Measurements from ENCODE around the gene UBASH3B. TPM values are rescaled to one million over a fixed set of nuclear protein-coding genes. Genes with fewer than 3 reads are reported as not detected.

UBASH3B gene
- polyA plus RNA-seq, 3 donors, result 8.0 to 8.7 (median 8.3) TPM

DNA sequence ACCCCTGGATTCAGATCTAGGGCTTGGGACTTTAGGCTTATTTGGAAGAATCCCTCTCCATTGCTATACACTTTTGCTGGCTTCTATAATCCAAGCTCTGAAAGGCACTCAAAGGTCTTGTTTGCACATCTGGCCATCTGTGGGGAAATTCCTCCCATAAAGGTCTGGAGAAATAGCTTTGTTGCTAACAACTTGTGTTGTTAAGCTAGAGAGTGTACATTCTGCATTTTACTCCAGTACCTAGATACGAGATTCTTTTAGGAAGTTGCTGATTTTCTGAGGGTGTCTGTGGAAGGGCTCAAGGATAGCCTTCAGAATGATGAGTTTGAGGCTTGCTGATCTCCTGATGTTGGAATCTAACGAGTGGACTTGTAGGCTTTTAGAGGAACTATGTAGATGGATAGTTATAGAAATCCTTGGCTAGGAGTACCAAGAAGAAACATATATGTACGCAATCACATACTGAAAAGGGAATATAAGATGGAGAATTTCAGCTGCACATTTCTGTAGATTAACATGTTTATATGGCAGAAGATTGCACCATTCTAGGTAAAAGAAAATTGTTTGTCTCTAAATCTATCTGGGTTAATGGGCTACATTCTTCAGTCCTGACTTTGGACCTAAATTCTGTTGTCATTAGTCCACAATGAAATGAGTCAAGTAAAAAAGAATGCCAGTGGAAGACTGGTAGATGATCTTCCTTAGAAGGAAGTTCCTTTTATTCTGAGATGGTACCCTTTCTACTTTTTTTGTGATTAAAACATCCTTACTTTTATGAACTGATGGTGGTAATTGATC is 51.0 kb downstream of the UBASH3B start:
- no peak for DNase-seq

DNA sequence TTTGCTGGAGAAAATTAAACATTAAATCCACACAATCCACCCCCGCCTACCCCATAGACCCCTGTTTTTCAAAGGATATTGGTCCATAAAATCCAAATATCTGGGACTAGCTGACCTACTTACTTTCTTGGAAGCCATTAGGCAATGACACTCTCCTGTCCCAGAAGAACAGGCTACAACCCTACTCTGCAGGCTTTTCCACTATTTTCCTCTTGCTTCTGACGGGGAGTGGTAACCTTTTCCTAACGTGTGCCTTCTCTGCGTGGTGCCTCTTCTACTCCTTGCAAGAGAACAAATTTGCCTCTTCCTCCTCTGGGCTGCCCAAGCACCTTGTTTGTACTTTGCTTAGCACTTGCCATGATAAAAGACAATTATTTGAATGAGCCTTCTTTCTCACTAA is 51.6 kb downstream of the UBASH3B start:
- no peak for DNase-seq

DNA sequence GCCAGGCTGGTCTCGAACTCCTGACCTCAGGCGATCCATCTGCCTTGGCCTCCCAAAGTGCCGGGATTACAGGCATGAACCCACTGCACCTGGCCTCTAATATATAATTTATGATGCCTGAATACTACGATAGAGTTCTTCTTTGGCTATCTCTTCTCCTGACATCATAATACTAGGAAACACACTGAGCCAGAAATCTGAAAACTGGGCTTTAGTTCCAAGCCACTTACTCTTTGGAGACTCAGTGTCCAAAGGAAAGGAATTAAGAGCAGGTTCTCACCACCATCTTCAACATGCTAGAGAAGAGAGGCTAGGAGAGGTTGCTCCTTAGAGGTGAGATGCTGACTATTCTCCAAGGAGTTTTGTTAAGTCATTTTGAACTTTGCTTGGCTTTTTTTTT is 52.4 kb downstream of the UBASH3B start:
- DNase-seq, result no peak

DNA sequence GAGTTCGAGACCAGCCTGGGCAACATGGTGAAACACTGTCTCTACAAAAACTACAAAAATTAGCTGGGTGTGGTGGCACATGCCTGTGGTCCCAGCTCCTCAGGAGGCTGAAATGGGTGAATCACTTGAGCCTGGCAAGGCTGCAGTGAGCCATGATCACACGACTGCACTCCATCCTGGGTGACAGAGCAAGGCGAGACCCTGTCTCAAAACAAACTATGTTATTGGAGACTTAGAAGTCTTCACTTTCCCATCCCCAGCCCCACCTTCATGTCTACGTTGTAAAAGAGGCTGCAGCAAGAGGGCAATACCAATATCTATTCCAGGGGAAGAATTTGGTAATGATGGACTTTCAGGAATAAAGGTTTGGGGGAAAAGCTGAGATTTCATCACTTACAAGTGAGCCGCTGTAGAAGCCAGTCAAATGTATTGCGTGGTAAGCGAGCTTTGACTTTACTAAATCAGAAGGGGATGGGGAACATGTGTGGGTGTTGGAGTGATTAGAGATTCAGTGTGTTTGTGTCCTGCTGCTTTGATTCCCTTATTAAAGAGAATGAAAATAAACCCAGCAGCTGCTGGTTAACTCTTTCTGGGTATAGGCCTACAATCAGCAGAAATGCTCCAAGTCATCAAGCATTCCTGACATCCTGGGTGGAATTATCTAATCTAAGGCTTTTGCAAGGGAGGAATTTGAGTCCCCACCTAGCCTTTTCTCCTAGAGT is 53.7 kb downstream of the UBASH3B start:
- DNase-seq, result no peak

DNA sequence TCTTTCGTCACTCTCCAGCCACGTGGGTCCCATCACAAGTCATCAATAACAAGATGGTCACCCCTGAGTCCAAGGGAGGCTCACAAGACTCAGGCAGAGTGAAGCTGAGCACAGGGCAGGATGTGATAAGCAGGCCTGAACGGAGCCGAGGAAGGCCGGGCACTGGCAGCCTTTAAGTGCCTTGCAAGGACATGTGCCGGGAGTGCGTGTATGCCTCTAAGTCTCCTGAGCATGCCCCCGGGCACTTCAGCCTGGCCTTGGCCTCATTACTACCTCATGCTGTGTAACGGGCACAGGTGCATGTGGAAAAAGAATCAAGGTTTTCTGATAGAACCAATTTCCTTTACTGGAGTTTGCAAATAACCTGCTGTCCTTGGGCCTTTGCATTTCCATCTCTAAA is 55.8 kb downstream of the UBASH3B start:
- no peak for DNase-seq

DNA sequence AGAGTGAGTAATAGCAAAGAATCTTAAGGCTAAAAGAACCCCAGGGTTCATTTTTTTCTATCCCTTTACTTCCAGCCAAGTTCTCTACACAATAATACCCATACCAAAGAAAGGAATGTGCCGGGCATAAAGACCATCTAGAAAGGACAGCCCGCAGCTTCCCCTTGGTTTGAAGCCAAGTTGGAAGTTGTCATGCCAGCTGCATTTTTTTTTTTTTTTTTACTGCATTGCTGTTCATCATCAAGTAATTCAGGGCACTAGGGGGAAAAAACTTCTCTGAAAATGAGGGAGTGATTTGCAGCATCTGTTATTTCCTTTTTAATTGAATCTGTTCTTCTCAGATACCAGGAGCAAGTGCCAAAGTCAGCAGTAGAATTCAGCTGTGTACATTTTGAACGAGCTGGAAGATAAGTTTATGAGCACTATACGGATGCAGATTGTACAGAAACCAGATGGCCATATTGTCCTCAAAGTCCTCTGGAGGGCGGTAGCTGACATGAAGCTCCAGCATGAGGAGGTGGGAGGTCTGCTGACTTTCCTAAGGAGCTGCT is 56.4 kb downstream of the UBASH3B start:
- DNase-seq, result peak; percentile 80

DNA sequence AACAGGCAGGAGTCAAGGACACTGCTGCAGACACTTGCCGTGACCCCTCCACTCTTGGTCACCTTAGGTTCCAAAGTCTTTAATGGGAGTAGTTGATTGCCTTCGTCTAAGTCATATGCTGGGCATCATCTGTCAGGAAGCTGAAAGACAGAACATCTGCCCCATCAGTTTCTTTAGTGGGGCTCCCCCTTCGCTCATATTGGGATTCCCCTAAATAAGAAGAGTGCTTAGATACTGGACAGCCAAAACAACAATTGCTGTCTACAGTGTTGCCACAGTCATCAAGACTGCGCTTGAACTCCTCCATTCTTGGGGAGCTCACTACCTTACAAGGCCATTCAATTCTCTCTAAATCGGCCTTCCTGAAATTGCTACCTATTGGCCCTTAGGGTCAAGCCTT is 58.5 kb downstream of the UBASH3B start:
- DNase-seq, result no peak

DNA sequence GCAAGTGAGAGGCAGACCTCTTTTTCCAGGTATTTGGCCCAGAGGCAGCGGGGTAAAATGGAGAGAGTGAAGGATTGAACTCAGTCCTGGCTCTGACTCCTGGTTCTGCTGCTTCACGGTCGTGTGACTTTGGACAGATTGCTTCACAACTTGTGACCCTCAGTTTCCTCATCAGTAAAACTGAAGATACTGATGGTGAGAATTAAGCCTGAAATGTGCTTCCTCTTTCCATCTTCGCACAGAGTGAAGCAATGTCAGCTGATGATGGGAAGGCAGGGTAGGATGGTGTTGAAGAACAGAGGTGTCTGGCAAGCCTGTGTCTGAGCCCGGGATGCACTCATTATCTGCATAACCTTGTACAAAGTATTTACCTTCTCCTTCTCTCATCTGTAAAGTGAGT is 59.0 kb downstream of the UBASH3B start:
- DNase-seq, result no peak

DNA sequence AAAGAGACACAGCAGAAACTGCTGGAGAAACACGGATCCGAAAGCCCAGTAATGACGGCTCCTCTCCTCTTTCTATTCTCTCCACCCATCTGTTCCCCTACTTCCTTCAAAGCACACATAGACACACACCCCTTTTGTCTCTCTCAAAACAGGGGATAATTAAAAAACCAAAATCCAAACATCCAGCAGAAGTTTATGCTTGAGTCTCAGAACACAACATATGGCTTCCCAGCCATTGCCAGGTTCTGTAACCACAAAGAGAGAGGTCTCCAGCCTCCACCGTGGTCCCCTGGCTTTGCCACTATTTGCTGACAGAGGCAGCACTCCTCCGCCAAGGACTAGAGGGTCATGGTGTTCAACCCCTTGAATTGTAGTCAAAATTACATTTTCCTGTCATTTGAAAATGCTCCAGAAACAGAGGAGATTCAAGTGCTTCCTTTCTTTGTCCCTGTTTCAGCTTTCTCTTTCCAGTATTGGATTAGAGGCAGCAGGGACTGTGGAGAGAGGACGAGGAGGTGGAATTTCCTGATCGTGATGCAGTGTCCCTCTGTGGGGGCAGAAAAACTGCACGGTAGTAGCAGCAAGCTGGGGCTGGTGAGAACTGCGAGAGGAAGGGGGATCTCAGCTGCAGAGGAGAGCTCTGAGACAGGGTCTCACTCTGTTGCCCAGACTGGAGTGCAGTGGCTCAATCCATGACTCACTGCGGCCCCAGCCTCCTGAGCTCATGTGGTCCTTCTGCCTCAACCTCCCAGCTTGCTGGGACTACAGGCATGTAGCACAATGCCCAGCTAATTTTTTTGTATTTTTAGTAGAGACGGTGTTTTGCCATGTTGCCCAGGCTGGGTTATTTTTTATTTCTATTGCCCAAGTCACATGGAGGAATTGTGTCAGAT is 60.3 kb downstream of the UBASH3B start:
- no peak for DNase-seq

DNA sequence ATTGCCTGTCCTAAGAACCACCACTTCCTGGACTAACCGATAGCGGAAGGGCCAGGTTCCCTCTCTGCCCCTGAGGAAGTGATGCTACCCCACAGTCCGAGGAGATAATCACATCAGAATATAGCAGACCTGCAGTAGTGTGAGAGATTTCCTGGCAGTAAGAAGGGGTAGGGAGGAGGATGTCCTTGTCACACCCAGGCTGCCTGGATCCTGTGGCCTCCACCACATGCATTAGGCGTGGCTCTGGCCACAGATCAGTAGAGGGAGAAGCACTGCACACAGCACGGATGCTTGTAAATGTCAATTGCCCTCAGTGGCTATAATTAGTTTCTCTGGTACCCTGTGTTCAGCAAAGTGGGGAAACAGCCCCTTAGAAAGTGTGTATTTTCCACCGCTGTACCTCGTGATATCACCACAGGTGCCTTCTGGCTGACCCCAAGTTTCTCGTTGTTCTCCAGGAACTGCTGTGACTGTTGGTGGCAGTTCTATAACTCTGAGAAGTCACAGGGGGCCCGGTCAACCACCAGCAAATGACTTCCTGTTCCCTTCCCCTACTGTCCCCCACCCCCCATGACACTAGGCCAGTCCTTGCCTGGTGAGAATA is 61.8 kb downstream of the UBASH3B start:
- no peak for DNase-seq

DNA sequence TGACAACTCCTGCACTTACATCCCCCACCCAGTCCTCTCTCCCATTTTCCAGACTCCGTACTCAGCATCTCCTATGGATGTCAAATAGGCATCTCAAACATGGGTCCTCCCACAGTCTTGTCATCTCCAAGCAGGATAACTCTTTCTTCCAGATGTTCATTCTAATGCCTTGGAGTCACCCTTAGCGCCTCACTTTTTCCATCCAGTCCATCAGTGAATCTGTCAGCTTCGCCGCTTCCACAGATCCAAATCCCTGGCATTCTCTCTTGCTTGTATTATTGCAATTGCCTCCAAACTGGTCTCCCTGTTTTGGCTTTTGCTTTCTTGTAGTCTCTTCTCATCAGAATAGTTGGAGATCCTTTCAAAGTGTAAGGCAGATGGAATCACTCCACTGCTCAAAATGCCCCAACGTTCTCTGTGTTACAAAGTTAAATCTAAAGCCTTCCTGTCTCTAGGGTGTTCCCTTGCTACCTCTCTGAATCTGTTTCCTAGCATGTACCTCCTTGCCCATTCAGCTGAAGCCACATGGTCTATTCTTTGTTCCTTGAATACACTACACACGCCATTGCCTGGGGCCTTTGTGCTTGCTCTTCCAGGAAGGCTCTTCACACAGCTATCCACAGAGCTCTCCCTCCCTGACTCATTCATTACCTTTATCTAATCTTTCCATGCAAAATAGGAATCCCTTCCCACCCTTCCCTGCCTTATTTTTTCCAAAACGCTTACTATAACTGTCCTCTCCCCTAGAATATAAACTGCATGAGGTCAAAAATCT is 64.8 kb downstream of the UBASH3B start:
- DNase-seq, result no peak

DNA sequence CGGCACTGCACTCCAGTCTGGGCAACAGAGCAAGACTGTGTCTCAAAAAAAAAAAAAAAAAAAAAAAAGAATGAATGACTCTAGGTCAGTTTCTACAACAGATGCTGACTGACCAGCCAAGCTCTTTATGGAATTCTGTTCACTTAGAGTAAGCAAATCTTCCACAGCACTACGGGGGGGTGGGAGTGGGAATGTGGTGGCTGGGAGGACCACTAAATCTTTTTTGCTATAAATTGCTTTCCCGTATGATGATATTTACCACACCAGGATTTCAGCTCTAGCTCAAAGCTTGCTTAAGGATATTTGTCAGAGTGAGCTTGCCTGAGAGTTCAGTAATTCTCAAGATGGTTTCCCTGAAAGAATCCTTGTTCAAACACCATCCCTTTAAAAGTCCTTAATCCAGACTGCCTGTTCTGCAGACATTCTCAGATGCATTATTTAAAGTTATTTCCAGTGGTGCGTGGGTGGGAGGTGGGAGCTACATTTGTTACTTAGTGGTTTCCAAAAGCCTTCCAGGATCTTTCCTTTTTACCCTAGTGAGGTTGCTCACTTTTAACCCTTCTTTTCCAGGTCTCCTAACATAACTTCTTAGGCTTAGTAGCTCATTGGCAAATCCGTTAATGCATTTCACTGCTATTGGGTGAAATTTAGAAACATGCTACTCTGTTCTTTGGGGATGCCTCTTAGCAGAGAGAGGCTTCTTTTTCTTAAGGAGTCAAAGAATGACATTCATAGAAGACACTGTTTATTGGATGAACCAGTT is 65.9 kb downstream of the UBASH3B start:
- DNase-seq, result no peak

DNA sequence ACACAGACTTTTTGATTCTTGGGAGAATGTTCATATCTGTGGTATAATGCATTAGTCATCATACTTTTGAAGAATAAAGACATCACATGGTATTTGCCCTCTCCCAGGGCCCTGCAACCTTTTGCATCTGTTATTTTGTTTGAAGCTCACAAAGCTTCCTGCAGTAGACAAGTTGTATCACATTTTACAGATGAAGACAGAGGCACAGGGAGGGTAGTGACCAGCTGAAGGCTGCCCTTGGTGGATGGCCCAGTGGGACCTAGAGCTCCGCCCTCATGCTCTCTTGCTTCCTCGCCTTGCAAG is 66.4 kb downstream of the UBASH3B start:
- DNase-seq, result no peak

DNA sequence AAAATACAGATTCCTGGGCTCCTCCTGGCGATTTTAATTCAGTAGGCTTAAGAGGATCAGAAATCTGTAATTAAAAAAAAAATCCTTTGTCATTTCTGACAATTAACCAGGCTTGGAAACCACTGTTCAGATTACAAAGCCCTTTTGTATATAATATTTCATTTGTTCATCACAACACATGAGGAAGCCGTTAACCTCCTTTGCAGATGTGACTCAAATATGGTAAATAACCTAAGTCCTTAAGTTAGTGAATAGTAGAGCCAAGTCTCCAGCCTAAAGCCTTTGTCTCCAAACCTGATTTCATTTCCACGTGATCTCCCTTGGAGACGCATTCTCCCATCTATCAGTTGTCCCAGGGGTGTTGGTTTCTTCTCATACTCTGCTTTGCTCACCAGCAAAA is 67.6 kb downstream of the UBASH3B start:
- DNase-seq, result no peak

DNA sequence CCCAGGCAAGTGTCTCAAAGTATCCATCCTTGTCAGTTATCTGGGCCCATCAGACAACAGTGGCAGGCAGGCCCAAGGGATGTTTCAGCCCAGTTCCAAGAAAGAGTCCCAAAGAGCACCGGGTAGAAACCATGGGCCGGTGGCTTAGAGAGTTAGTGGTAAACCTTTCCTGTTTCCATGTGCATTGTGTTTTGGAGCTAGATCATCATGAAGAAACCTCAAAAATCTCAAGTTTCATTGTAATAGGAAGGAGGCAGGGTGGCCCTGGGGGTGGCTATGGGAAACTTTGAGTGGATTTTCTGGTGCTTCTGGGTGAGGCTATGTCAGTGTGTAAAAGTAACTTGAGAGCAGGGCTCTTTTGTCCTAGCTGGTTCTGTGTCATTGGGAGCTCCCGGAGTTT is 68.1 kb downstream of the UBASH3B start:
- DNase-seq, result no peak

DNA sequence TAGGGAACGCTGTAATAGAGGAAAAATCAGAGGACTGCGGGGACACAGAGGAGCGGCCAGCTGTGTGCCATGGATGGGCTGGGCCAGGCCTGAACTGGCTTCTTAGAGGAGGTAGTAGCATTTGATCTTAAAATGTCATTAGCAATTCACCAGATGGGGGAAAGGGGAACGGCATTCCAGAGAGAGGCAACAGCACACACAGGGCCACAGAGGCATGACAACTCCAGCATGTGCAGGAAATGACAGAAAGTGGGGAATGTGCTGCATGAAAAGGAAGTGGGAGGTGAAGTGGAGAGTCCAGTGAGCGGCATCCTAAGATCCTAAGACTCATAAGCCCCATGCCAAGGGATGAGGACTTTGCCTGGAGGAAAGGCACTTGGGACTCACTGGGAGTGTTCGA is 69.0 kb downstream of the UBASH3B start:
- DNase-seq, result no peak

DNA sequence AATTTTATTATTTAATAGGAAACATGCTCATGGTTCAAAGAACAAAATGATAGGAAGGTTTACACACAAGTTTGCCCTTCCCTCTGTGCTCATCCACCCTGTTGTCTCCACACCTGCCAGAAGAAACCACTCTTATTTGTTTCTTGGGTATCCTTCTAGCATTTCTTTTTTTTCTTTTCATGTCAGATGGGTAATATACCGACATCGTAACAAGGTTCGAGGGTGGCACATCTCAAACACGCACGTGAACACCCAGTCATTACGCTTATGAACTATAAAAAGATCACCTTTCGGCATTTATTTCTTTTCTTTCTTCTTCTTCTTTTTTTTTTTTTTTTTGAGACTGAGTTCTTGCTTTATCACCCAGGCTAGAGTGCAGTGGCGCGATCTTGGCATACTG is 70.5 kb downstream of the UBASH3B start:
- no peak for DNase-seq

DNA sequence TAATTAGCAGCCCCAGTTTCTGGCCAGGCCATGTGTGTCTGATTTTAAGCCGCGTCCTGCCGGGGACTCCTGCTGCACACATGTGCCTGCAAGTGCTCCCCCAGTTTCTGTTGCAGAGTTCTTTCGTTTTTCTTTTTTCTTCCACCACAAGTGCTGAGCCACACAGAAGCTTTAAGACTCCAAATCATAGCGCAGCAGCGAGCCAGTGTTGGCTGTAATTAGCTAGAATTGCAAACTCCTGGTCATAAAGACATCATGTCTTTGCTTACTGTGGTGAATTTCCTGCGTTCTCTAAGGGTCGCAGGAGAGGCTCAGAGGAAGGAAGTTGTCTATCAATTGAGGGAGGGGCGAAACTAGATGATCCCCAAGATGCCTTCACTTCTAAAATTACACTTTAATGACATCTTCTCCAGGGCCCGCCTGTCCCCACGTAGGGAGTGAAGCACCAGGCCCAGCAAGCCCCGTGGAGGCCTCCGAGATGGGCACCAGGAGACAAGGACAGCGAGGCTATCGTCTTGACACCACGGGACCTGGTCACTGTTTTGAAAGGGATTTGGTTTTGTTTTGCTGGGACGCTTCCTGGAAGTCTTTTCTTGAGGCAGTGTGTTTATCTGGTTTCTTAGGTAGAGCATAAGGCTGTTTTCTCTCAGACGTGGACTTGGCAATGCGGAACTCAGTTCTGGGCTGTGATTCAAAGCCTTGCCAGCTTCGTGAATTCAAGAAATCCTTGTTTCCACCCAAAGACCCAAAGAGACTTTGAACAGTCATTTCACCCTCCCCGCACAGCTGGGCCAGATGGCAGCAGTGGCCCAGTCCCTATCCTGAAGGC is 71.8 kb downstream of the UBASH3B start:
- DNase-seq, result no peak

DNA sequence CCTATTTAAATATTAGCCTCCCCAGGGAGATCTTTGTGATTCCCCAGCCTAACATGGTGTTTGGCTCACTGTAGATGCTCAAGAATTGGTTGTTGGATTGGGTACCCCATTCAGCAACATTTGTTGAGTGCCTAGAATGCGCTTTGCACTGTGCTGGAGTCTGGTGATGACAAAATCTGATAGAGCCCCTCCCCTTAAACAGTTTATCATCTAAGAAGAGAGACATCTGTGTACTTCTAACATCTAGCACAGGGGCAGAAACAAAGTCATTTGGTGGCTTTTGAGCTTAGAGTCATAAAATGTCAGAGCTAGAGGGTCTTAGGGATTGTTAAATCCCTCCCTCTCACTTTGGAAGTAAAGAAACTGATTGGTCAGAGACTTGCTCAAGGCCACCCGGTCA is 73.0 kb downstream of the UBASH3B start:
- no peak for DNase-seq

DNA sequence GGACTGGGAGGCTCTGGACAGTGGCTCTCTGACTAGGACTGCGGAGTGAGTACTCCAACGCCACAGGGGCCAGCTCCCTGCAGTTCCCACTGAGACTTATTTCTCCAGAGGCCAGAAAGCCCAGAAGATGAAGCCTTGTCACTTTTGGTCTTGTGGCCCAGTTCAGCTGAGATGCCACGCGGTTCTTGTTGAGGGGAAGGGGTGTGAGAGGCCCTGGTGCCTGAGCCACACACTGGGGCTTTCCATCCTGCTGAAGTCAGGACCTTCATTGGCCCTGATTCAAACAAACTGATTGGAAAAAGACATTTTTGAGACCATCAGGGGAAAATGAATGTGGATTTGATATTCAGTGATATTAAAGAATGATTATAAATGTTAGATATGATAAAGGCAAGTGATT is 73.6 kb downstream of the UBASH3B start:
- no peak for DNase-seq
